Measurements from ENCODE around the gene RPL7A.

RPL7A gene

GRCh38 chr9:133369422-133369821 is 21.4 kb downstream of the RPL7A start:
- TF ChIP-seq CTCF (IDR thresholded peaks at IDR 0.05; ENCODE audit: low read length, missing control alignments) = no peak
- DNase-seq (ENCODE audit: low read depth) = no peak

DNA sequence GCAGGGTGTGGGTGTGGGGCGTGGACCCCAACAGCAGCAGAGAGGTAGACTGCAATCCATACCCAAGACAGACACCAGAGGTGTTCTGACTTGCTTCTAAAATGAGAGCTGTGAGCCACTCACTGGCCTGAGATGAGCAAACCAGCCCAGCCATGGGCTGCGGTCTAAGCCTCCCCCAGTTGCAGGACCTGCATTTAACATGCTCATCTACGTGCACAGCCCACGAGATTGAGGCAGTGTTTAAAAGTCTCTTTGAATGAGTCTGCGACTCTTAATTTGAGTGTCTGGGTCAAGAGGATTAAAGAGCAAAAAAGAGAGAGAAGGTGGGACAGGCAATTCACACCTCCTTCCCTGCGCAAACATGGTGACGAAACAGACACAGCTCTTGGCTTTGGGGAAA is 21.9 kb downstream of the RPL7A start:
- no peak for DNase-seq (ENCODE audit: low read depth)
- no peak overlapping the region for H3K4me3 ChIP-seq (replicated peaks; ENCODE audit: low read depth, low read length)
- TF ChIP-seq CTCF (IDR thresholded peaks at IDR 0.05; ENCODE audit: low read length, missing control alignments) = no peak

More at GRCh38 chr9:133369422-133369821, 21.4 kb downstream of the RPL7A start:
- no peak overlapping the region for H3K4me3 ChIP-seq (replicated peaks; ENCODE audit: low read depth, low read length)

- no peak overlapping the region for H3K4me3 ChIP-seq (replicated peaks; ENCODE audit: low read depth, low read length)
- no peak for TF ChIP-seq CTCF (IDR thresholded peaks at IDR 0.05; ENCODE audit: low read length, missing control alignments)
- DNase-seq (ENCODE audit: low read depth) = no peak
Measured at GRCh38 chr9:133370685-133371084, 22.7 kb downstream of the RPL7A start.

- no peak overlapping the region for H3K4me3 ChIP-seq (replicated peaks; ENCODE audit: low read depth, low read length)
- no peak for DNase-seq (ENCODE audit: low read depth)
- TF ChIP-seq CTCF (IDR thresholded peaks at IDR 0.05; ENCODE audit: low read length, missing control alignments) = no peak
Measured at GRCh38 chr9:133371261-133371711, 23.3 kb downstream of the RPL7A start.

DNA sequence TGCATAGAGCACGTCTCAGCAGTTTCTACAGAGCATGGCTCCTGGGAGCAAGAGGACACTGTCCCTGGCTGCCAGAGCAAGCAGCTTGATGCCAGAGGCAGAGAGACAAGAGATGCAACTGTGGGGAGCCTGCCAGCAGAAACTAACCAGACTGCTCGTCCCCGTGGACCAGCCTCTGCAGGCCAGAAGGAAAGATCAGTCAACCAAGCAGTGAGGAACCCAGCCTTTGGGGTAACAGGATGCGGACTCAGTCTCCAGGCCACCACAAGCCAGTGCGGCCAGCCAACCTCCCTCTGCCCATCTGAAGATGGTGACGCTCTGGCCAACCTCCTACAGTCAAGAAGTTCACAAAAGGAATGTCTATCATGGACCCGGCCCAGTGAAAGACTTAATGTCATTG is 24.1 kb downstream of the RPL7A start:
- DNase-seq (ENCODE audit: low read depth) = no peak
- H3K4me3 ChIP-seq (replicated peaks; ENCODE audit: low read depth, low read length) = no peak overlapping the region
- no peak for TF ChIP-seq CTCF (IDR thresholded peaks at IDR 0.05; ENCODE audit: low read length, missing control alignments)

GRCh38 chr9:133374612-133375115 is 26.6 kb downstream of the RPL7A start:
- peak overlapping the region; percentile 90 for H3K4me3 ChIP-seq (replicated peaks; ENCODE audit: low read depth, low read length)
- no peak for TF ChIP-seq CTCF (IDR thresholded peaks at IDR 0.05; ENCODE audit: low read length, missing control alignments)
- peak; percentile 55 for DNase-seq (ENCODE audit: low read depth)

GRCh38 chr9:133375116-133375723 is 27.2 kb downstream of the RPL7A start:
- H3K4me3 ChIP-seq (replicated peaks; ENCODE audit: low read depth, low read length) = peak overlapping the region; percentile 90
- DNase-seq (ENCODE audit: low read depth) = peak; percentile 44
- no peak for TF ChIP-seq CTCF (IDR thresholded peaks at IDR 0.05; ENCODE audit: low read length, missing control alignments)
